K562 (cell line): ENCODE results near the gene PPP3CB. TPM values are rescaled to one million over a fixed set of nuclear protein-coding genes. Genes with fewer than 3 reads are reported as not detected.
A peak's percentile ranks its signal among the peaks of the same experiment; 100 is the strongest.

ENCODE experiments used
- BHLHE40 ChIP-seq: IDR thresholded peaks from 2 replicates; pipeline ENCODE4 v1.6.1; 2011; ENCODE audit warnings: low read length, improper control_type of control experiment
- CBX2 ChIP-seq: fragments of 200-600 bp; sonication (generic); IDR thresholded peaks from one replicate; pipeline ENCODE4 v1.6.1; 2012; ENCODE audit warnings: mild to moderate bottlenecking, low read length, inconsistent platforms; ENCODE audit not compliant: insufficient read depth, poor library complexity, severe bottlenecking
- COPS2 ChIP-seq: fragments of 450-650 bp; conservative IDR thresholded peaks from 2 replicates; pipeline ENCODE4 v1.6.1; 2016; ENCODE audit warnings: mild to moderate bottlenecking, moderate library complexity
- EP400 ChIP-seq: fragments of 450-650 bp; IDR thresholded peaks from 2 replicates; pipeline ENCODE4 v1.6.1; 2017; ENCODE audit warnings: antibody characterized with exemption, mild to moderate bottlenecking, moderate library complexity
- FOSL1 ChIP-seq: fragments of 200-800 bp; sonication (Bioruptor generic); conservative IDR thresholded peaks from 2 replicates; pipeline ENCODE4 v1.6.1; 2016; ENCODE audit warnings: missing genetic modification characterization, missing compliant biosample characterization
- HNRNPLL ChIP-seq: fragments of 200-400 bp; formaldehyde crosslinking; IDR thresholded peaks from 2 replicates; pipeline ENCODE4 v1.6.1; 2017; ENCODE audit warnings: low read length, low read depth, mild to moderate bottlenecking; ENCODE audit not compliant: poor library complexity, severe bottlenecking
- IRF2 ChIP-seq: sonication (generic); formaldehyde crosslinking; IDR thresholded peaks from 2 replicates; pipeline ENCODE4 v1.8.1; 2022; ENCODE audit warnings: mild to moderate bottlenecking, missing genetic modification reagents
- MEF2D ChIP-seq: conservative IDR thresholded peaks from 2 replicates; pipeline ENCODE4 v1.6.1; 2016; ENCODE audit warnings: low read depth, missing genetic modification characterization, missing compliant biosample characterization
- NCOA1 ChIP-seq: fragments of 450-650 bp; IDR thresholded peaks from 2 replicates; pipeline ENCODE4 v1.6.1; 2016; ENCODE audit warnings: low read depth
- PREB ChIP-seq: sonication (generic); formaldehyde crosslinking; IDR thresholded peaks from 2 replicates; pipeline ENCODE4 v1.8.1; 2023; ENCODE audit warnings: mild to moderate bottlenecking, missing genetic modification reagents
- SAFB ChIP-seq: fragments of 200-400 bp; formaldehyde crosslinking; IDR thresholded peaks from 2 replicates; pipeline ENCODE4 v1.6.1; 2017; ENCODE audit warnings: low read depth, low read length, borderline replicate concordance
- SMAD4 ChIP-seq: fragments of 250-450 bp; sonication (Bioruptor Pico); conservative IDR thresholded peaks from 2 replicates; pipeline ENCODE4 v1.8.0; 2021; ENCODE audit warnings: inconsistent platforms, mild to moderate bottlenecking, moderate library complexity
- SMARCE1 ChIP-seq: fragments of 450-650 bp; IDR thresholded peaks from 2 replicates; pipeline ENCODE4 v1.7.1; 2016; ENCODE audit warnings: mild to moderate bottlenecking
- SRSF7 ChIP-seq: fragments of 200-400 bp; formaldehyde crosslinking; optimal IDR thresholded peaks from 2 replicates; pipeline ENCODE3; 2017; ENCODE audit warnings: mild to moderate bottlenecking, low read depth, low read length
- ZNF274 ChIP-seq: IDR thresholded peaks from 2 replicates; pipeline ENCODE4 v1.6.1; 2011; ENCODE audit warnings: low read depth, mild to moderate bottlenecking, low read length, moderate library complexity, borderline replicate concordance
- ZNF280A ChIP-seq: fragments of 450-650 bp; IDR thresholded peaks from 2 replicates; pipeline ENCODE4 v1.6.1; 2018; ENCODE audit warnings: mild to moderate bottlenecking, low read depth; ENCODE audit not compliant: partially characterized antibody
- ZNF318 ChIP-seq, 2 experiments: fragments of 450-650 bp; IDR thresholded peaks; 2 replicates each; pipeline ENCODE4 v1.6.1; 2016; ENCODE audit warnings: mild to moderate bottlenecking in 2 of 2, borderline replicate concordance in 1 of 2, low read depth in 1 of 2, moderate library complexity in 1 of 2
- ZNF778 ChIP-seq: fragments of 450-650 bp; formaldehyde crosslinking; IDR thresholded peaks from 2 replicates; pipeline ENCODE4 v1.4.0; 2020; ENCODE audit warnings: mild to moderate bottlenecking, moderate library complexity
- polyA plus RNA-seq, 8 experiments: library from polyadenylated mRNA; depleted of rRNA in 4 of 8; stranded (reverse) in 5 of 8; unstranded in 3 of 8; fragments of >200 nt; fragmentation: Nextera tagmentation in 2 of 8; fragmentation: Illumina TruSeq in 1 of 8; extraction: Ambion mirVana in 2 of 8; extraction: Trizol in 1 of 8; gene quantifications; 2 replicates each; pipeline versions ENCODE4 v1.2.1 to v1.2.3, GENCODE V29; 2011 to 2014; ENCODE audit warnings: inconsistent platforms in 1 of 8, missing spikeins in 1 of 8
- total RNA-seq, 7 experiments: library from RNA; depleted of rRNA in 6 of 7; stranded (reverse); fragments of >200 nt in 6 of 7; fragmentation: Illumina TruSeq in 2 of 7; extraction: Trizol in 2 of 7; gene quantifications; 2 replicates each; pipeline versions ENCODE4 v1.2.1 to v1.2.3, GENCODE V29; 2011 to 2021; ENCODE audit warnings: low replicate concordance in 1 of 7

Gene PPP3CB
- total and polyA plus RNA-seq, 9 of the 15 experiments (the other 6 are each of a cell fraction or from before 2014, with no cell fraction given): 9.6 to 27.6 (median 17.8) TPM

DNA sequence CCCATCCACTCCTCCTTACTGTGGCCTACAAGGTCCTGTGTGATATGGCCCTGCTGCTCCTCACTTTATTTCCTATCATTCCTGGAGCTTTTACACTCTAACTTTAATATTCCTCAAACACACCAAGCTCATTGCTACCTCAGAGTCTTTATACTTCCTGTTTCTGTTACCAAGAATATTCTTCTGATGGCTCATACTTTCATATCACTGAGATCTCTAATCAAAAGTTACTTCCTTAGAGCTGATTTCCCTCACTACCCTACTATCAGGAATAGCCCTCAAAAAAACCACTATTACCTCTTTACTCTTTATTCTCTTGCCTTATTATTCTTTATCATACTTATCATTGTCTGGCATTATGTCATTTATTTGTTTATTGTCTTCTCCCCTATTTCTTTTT lies 5.8 kb upstream of the PPP3CB start (continued):
- no peak for TF ChIP-seq SRSF7
- TF ChIP-seq IRF2 (CRISPR knock-in tag): no peak
- TF ChIP-seq ZNF274: no peak
- no peak for TF ChIP-seq CBX2
- no peak for TF ChIP-seq BHLHE40
- no peak for TF ChIP-seq ZNF778 (CRISPR knock-in tag)
- TF ChIP-seq COPS2: no peak
- TF ChIP-seq SMAD4: no peak
- no peak for TF ChIP-seq NCOA1
- TF ChIP-seq ZNF280A: no peak
- TF ChIP-seq PREB: no peak
- TF ChIP-seq HNRNPLL: no peak
- TF ChIP-seq SAFB: no peak
- peak; percentile 79 for TF ChIP-seq FOSL1
- 0 out of 2 replicates have a peak, but pooled peaks have one; percentile 3 for TF ChIP-seq EP400
- peak in 1 of 2 experiments; percentile 73; a peak in 1 of 4 replicates for TF ChIP-seq ZNF318 (IDR thresholded peaks at IDR 0.05; ENCODE audit: borderline replicate concordance in 1 of 2, low read depth in 1 of 2)
- TF ChIP-seq MEF2D: no peak; the same call in 1 of the 2 replicates
- peak; percentile 82; the same call in 1 of the 2 replicates for TF ChIP-seq SMARCE1
